Heart left ventricle (tissue), 16 donors: Measurements from ENCODE around the gene CDC42EP1. TPM values are rescaled to one million over a fixed set of nuclear protein-coding genes. Genes with fewer than 3 reads are reported as not detected.

Experiments
- ATAC-seq, 4 donors: fragments of 200-7000 bp; cut with Tn5 transposase; one replicate each; pipeline ENCODE4 v1.9.1; 2020 to 2022; ENCODE audit warnings: moderate library complexity in 4 of 4, mild to moderate bottlenecking in 3 of 4, moderate number of reproducible peaks in 1 of 4
- DNase-seq, 5 donors: peaks; one replicate each; pipeline ENCODE4 v3.0.0-alpha.2; 2020
- H3K27ac ChIP-seq, 12 donors: fragments of 200-600 bp; sonication (generic) in 4 of 12; one replicate each; pipeline versions ENCODE4 v1.5.0 to v1.8.0; 2016 to 2022; ENCODE audit warnings: mild to moderate bottlenecking in 2 of 12
- H3K27me3 ChIP-seq, 9 donors: fragments of 200-600 bp; sonication (generic) in 2 of 9; one replicate each; pipeline versions ENCODE4 v1.5.1 to v1.8.0; 2016 to 2022; ENCODE audit warnings: mild to moderate bottlenecking in 3 of 9
- H3K36me3 ChIP-seq, 9 donors: fragments of 200-600 bp; sonication (generic) in 2 of 9; one replicate each; pipeline versions ENCODE4 v1.5.0 to v1.8.0; 2018 to 2022; ENCODE audit warnings: mild to moderate bottlenecking in 2 of 9
- H3K4me1 ChIP-seq, 12 donors: fragments of 200-600 bp; sonication (generic) in 4 of 12; one replicate each; pipeline versions ENCODE4 v1.5.0 to v1.8.0; 2016 to 2022; ENCODE audit warnings: mild to moderate bottlenecking in 3 of 12
- H3K4me3 ChIP-seq, 12 donors: fragments of 200-600 bp; sonication (generic) in 4 of 12; one replicate each; pipeline versions ENCODE4 v1.5.0 to v1.8.0; 2017 to 2022; ENCODE audit warnings: mild to moderate bottlenecking in 9 of 12, moderate library complexity in 4 of 12
- H3K9me3 ChIP-seq, 12 donors: fragments of 200-600 bp; sonication (generic) in 4 of 12; one replicate each; pipeline versions ENCODE4 v1.5.0 to v1.8.0; 2016 to 2022; ENCODE audit warnings: mild to moderate bottlenecking in 1 of 12
- POLR2A ChIP-seq, 2 donors: fragments of 450-650 bp; IDR thresholded peaks; one replicate each; pipeline ENCODE4 v1.6.1; 2017; ENCODE audit warnings: antibody characterized with exemption in 2 of 2, mild to moderate bottlenecking in 2 of 2, moderate library complexity in 2 of 2
- WGBS, 4 donors: extraction: QIAGEN DNeasy Blood & Tissue Kit in 2 of 4; methylation state at CpG; one replicate each; pipeline versions ENCODE4 v1.1.5 to v1.1.7; 2013 to 2018; 5-methylcytosine and 5-hydroxymethylcytosine counted together
- intact Hi-C, 10 donors: fragments of 100-400 bp; cut with DNase I; formaldehyde crosslinking; loops; one replicate each; pipeline versions ENCODE4 v1.11.1 to v1.14.2; 2022
- polyA plus RNA-seq, 2 donors: library from polyadenylated mRNA; stranded (reverse); fragments of 200-250 nt; gene quantifications; one replicate each; pipeline ENCODE4 v1.2.3, GENCODE V29; 2013
- total RNA-seq, 9 donors: library from RNA; depleted of rRNA in 2 of 9; stranded (reverse); fragments of >200 nt in 2 of 9; fragmentation: NEBNext Ultra II Directional in 3 of 9; extraction: Animal tissue kit (Norgen Biotek cat#: 25700) in 3 of 9; gene quantifications; one replicate each; pipeline versions ENCODE4 v1.1.0 to v1.2.4, GENCODE V29; 2016 to 2023
- TF ChIP-seq, protein P1 (sequence below), 12 donors: fragments of 200-600 bp; sonication (generic) in 4 of 12; IDR thresholded peaks; one replicate each; pipeline versions ENCODE4 v1.5.0 to v1.8.0; 2018 to 2022; ENCODE audit warnings: antibody characterized with exemption in 12 of 12, mild to moderate bottlenecking in 5 of 12
- donor health status: ischemic (EF 13 %, LVEDD 7.1; RV severe dilation, severe dysfunction).
- donor health status: healthy with polysubstance abuse.
- donor health status: DM: no; HTN: yes; CAD: no.
- donor health status: DM: no; HTN: no; CAD: no.
- donor health status: ischemic (EF 25% LVEDD 6.9; RV normal size, moderate dysfunction).
- donor health status: ischemic (EF 25% LVEDD 5.7; RV mildly dilated, moderate dysfunction).
- donor health status: healthy.
- donor health status: DM: yes; HTN: yes; CAD: no.
- donor health status: ischemic (EF 35%, LVEDD 5.7; RV mildly dilated, moderate dysfunction).
- donor health status: nonischemic (EF 11% LVEDD 7.7; RV severe dilation, severe dysfunction).
- donor health status: DM: yes; HTN: yes; CAD: no.
- donor health status: PGD.
- donor health status: ischemic (EF 29% LVEDD 5.4; RV normal size, mild dysfunction).
- donor health status: nonischemic (EF 23%, LVEDD 6.1; RV moderate dilation, normal function).

CDC42EP1 gene
- total and polyA plus RNA-seq, 11 donors, result 10.4 to 34.9 (median 17.7) TPM

DNA sequence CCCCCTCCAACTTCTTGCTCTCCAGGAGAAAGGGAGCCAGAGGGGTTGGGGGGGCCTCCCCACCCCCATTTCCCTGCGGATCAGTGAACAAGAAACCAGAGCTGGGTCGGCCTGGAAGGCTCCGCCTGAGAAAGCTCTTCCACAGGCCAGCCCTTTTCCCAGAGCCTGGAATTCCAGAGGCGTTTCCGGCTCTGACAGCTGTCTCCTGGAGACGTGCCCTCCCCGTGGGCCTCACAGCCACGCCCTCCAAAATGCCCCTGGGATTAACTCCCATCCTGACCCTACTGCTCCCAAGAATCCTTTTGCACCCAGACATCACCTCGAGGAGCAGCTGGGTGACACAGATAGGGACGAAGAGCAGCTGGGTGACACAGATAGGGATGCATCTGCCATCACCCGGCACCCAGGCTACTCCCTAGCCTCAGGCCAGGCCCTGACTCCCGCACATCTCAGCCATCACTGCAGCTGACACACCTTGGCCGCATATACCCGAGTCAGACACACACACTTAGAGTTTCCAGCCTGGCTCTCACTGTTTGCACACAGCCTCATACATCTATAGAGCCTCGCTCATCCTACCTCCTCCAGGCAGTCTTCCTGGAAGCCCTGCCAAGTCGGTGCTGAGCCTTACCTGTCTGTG lies 7.6 kb upstream of the CDC42EP1 start:
- no peak for TF ChIP-seq POLR2A (IDR thresholded peaks at IDR 0.05)
- TF ChIP-seq, protein P1, sequence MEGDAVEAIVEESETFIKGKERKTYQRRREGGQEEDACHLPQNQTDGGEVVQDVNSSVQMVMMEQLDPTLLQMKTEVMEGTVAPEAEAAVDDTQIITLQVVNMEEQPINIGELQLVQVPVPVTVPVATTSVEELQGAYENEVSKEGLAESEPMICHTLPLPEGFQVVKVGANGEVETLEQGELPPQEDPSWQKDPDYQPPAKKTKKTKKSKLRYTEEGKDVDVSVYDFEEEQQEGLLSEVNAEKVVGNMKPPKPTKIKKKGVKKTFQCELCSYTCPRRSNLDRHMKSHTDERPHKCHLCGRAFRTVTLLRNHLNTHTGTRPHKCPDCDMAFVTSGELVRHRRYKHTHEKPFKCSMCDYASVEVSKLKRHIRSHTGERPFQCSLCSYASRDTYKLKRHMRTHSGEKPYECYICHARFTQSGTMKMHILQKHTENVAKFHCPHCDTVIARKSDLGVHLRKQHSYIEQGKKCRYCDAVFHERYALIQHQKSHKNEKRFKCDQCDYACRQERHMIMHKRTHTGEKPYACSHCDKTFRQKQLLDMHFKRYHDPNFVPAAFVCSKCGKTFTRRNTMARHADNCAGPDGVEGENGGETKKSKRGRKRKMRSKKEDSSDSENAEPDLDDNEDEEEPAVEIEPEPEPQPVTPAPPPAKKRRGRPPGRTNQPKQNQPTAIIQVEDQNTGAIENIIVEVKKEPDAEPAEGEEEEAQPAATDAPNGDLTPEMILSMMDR (IDR thresholded peaks at IDR 0.05), result no peak
- no peaks in the 10 kb centered on the region for H3K36me3 ChIP-seq
- intact Hi-C loops, result no loop called here
- WGBS, 4 donors, result 22 to 34% (median 26%) methylated on average over 16 of the region's 16 CpGs
- no peaks in the 10 kb centered on the region for H3K9me3 ChIP-seq
- no peak overlapping the region for H3K4me3 ChIP-seq
- peaks cover 7 to 68% (median 50%) of the 10 kb centered on the region in 12 donors for H3K4me1 ChIP-seq
- H3K27me3 ChIP-seq, result no peaks in the 10 kb centered on the region
- ATAC-seq (peak; percentile 51 to 82 (median 59)), DNase-seq (peak; percentile 78 to 87 (median 84))
- peak overlapping the region; percentile 61 to 96 (median 83) for H3K27ac ChIP-seq

DNA sequence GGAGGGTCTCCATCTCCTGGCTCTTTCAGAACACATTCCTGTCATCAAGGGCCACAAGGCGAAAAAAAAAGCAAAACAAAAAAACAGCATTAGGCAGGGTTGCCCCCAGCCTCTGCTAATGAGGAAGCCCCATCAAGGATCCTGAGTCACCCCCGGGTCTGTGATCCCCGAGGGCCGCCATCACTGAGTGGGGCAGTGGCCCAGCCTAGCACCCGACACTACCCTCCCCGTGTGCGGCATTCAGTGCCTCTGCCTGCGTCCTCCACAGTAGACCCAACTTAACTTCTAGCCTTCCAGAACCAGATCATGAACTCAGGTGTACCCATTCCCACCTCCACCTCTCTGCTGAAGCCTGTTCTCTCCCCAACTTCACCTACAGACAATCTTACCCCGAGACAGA lies 6.6 kb upstream of the CDC42EP1 start:
- H3K27ac ChIP-seq, result peak overlapping the region in 3 of 12 donors; percentile 83 to 87 (median 83)

DNA sequence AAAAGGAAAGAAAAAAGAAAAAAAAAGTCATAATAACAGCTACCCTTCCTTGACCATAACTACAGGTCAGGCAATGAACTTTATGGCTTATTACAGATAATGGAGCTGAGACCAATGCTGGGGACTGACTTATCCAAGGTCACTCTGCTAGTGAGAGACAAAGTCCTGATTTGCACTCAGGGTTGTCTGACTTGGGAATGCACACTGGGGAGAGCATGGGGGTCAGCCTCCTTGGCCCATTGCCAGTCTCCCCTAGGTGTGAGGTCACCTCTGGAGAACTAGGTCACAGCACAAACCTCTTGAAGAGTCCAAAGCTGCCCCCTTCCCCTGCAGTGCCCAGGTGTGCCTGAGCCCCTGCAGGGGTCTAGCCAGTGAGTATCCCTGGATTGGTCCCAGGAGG lies 5.3 kb upstream of the CDC42EP1 start:
- Histone ChIP-seq H3K9me3 (no peaks in the 10 kb centered on the region), H3K4me1 (peaks cover 7 to 70% (median 53%) of the 10 kb centered on the region in 12 donors), H3K4me3 (no peak overlapping the region), H3K36me3 (no peaks in the 10 kb centered on the region), H3K27ac (no peak overlapping the region), H3K27me3 (peaks cover 0 to 8% (median 0%) of the 10 kb centered on the region in 9 donors)
- intact Hi-C loops, result no loop called here
- no peak for DNase-seq
- ATAC-seq, result no peak
- no peak for TF ChIP-seq POLR2A (IDR thresholded peaks at IDR 0.05)
- TF ChIP-seq, protein P1 (IDR thresholded peaks at IDR 0.05), result no peak

More for the DNA sequence above, 6.6 kb upstream of the CDC42EP1 start:
- peaks cover 7 to 68% (median 51%) of the 10 kb centered on the region in 12 donors for H3K4me1 ChIP-seq
- peaks cover 0 to 3% (median 0%) of the 10 kb centered on the region in 9 donors for H3K27me3 ChIP-seq
- 92 to 95% (median 93%) methylated on average over 9 of the region's 9 CpGs for WGBS, 4 donors
- H3K4me3 ChIP-seq, result no peak overlapping the region
- H3K36me3 ChIP-seq, result no peaks in the 10 kb centered on the region
- ATAC-seq (no peak), DNase-seq (no peak)
- H3K9me3 ChIP-seq, result no peaks in the 10 kb centered on the region
- intact Hi-C loops, result no loop called here
- TF ChIP-seq POLR2A (IDR thresholded peaks at IDR 0.05), result no peak
- TF ChIP-seq, protein P1 (IDR thresholded peaks at IDR 0.05), result no peak

DNA sequence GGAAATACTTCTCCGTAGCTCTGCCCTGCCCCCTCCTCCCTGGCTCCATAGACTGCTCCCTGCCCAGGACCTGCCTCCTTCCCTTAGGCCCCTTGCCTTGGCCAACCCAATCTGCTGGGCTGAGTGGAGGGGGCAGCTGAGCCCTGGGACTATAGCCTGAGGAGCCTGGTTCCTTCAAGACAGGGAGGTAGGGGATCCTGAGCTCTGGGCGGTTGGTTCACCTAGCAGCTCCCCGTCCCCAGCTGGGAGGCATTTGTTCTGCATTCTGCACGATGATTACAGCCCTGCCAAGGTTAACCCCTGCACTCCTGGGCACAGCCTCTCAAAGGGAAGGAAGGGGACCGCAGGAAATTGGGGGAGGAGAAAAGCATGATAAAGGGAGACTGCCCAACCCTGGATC lies 3.6 kb upstream of the CDC42EP1 start:
- H3K9me3 ChIP-seq, result no peaks in the 10 kb centered on the region
- peak overlapping the region; percentile 64 to 100 (median 96) for H3K27ac ChIP-seq
- TF ChIP-seq, protein P1 (IDR thresholded peaks at IDR 0.05), result no peak
- TF ChIP-seq POLR2A (IDR thresholded peaks at IDR 0.05), result no peak
- intact Hi-C loops, result no loop called here
- no peak for ATAC-seq
- H3K4me1 ChIP-seq, result peaks cover 7 to 61% (median 43%) of the 10 kb centered on the region in 12 donors
- no peak overlapping the region for H3K4me3 ChIP-seq
- DNase-seq, result no peak
- H3K27me3 ChIP-seq, result peaks cover 0 to 20% (median 0%) of the 10 kb centered on the region in 9 donors
- 4 to 11% (median 8%) methylated on average over 4 to 5 of the region's 5 CpGs for WGBS, 4 donors
- H3K36me3 ChIP-seq, result no peaks in the 10 kb centered on the region
